Right forelimb (tissue), 1 donor: ENCODE measurements around the gene HEBP1.

Experiments used
- DNase-seq: peaks from one replicate; pipeline ENCODE4 v3.0.0-alpha.2; 2018

Gene HEBP1

DNA sequence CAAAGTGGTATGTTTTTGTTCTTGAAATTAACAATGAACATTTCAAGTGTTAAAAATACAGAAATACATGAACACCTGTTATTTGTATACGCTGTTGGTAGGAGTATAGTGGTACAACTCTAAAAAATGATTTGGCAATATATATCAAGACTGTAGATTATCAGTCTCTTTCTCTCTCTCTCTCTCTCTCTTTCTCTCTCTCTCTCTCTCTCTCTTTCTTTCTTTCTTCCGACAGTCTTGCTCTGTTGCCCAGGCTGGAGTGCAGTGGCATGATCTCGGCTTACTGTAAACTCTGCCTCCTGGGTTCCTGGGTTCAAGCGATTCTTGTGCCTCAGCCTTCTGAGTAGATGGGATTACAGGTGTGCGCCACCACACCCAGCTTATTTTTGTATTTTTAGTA, 12.6 kb downstream of the HEBP1 start:
- DNase-seq = no peak

DNA sequence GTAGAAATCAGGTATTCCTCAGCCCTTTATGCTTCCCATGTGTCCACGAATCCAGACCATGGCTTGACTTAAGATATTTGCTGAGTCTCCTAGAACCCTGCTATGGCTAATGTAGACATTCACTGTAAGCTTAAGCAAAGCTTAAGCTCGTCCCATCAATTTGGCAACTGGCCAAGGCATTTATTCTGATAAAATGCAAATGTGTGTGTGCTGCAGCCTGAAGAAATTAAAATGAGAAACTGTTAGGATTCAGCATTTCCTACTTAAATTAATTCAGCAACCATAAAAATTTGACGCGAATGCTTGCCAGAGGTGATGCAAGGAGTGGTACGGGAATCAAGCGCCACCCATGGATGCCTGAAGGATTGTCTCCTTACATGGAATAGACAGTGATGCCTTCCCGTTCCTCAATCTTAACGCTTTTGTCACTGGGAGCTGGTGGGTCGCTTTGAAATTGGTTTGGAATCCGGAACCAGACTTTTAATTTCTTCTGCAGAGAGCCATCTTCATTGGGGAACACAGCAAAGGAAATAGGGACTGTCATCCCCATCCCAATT, 13.2 kb downstream of the HEBP1 start:
- no peak for DNase-seq

- DNase-seq = no peak
Observed at GRCh38 chr12:12985817-12986408, 14.2 kb downstream of the HEBP1 start.

GRCh38 chr12:12984149-12984548, 15.9 kb downstream of the HEBP1 start:
- no peak for DNase-seq

DNA sequence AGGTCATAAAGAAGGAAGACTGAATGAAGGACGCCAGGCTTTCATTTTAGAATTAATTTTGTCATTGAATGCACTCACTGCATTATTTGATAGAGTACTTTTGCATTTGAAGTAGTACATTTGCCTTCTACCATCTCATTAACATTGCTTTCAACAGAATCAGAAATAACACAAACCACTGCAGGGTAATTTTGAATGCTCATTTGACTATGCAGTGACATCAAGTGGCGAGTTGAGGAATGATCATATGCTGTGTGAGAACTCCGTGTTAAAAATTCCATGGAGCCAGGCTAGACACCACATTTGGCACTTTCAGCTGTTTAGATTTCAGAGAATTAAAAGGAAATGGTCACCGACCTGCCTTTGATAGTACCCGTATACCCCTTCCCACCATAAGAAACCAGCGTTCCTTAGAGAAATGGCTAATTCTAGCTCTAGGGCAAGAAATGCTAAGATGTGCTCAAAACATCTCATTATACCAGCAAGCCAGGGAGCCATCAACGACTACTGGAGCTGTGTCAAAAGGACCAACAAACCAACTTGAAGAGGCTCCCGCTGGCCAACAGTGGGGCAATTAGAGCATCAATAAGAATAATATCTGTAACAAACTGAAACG, 16.5 kb downstream of the HEBP1 start:
- DNase-seq = no peak

- DNase-seq = no peak
Observed at GRCh38 chr12:12982331-12982730, 17.7 kb downstream of the HEBP1 start.

DNA sequence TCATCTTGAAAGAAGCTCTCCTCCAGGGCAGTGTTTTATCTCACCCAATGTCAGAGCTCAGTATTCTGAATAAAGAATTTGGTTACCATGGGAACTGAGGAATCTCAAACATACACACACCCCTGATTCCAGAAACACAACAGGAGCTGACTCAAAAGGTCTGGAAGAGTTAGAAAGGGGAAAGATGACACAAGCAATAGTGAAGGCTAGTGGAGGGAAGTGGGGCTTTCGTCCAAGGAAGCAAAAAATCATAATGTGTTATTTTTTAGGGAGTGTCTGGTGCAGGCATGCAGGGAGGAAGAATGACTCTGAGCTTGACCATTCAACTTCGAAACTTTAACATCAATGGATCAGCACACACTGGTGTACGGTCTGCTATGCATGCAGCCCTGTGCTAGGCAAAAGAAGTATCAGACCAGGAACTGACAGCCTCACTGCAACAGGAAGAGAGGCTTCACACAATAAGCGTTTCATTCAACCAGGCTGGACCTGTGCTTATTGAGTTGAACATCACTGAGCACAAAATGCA, 20.3 kb downstream of the HEBP1 start:
- no peak for DNase-seq

GRCh38 chr12:12979126-12979525, 20.9 kb downstream of the HEBP1 start:
- no peak for DNase-seq

DNA sequence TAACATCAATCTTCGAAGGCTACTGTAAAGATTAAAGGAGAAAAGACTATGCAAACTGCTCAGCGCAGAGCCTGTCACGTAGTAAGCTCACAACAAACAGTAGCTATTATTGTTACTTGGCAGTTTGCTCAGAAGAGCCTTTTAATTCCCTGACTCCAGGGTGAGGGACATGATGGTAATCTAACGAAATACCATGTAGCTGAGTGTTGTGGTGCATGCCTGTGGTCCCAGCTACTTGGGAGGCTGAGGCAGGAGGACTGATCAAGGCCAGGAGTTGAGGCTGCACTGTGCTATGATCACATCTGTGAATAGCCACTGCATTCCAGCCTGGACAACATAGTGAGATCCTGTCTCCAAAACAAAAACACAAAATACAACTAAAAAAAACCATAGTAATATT, 22.8 kb downstream of the HEBP1 start:
- DNase-seq = no peak

DNA sequence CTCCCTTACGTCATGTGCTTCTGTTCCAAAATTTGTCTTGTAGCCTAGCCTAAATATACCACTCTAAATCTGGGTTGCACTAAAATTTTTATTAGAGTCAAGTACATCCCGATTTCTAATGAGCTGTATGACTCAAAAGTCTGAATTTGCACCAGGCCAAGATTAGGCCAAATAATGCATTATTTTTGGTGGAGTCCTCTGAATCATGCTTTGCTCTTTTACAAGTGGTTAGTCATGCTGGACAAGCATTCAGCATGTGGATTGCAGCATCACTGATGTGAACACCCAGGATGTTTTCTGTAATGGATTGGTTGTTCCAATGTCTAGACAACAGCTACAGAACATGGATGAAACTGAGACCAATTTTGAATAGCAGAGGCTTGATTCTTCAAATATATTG, 23.7 kb downstream of the HEBP1 start:
- no peak for DNase-seq

DNA sequence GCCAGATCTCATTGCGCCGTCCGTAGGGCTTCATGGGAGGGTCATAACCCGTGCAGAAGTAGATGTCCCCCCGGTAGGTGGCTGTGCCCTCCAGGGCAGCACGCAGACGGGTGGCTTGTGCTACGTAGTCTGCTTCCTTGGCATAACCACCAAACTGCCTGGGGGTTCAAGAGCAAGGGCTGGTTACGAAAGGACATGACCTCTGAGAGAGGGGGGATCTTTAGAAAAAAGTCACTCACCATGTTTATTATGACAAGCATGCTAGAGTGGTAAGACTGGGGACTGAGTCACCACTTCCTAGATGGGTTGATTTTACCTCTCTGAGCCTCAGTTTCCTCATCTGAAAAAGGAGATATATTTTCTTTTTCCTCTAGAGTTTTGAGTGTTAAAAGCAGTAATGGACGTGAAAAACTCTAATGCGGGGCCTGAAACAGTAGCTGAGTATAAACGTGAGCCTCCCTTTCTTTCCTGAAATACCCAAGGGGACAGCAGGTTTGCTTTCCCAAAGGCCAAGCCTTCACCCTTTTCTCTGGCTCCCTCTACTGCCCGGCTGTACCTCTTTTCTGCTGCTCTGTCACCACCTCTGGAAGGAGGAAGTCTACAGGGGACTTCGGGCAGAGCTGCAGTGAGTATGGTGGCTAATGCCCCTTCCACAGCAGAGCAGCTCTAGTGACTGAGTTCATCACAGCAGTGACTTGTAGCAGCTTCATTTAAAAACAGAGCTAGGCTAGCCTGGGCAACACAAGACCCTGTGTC, 24.6 kb downstream of the HEBP1 start:
- DNase-seq = no peak

GRCh38 chr12:12974211-12974610, 25.9 kb downstream of the HEBP1 start:
- no peak for DNase-seq

DNA sequence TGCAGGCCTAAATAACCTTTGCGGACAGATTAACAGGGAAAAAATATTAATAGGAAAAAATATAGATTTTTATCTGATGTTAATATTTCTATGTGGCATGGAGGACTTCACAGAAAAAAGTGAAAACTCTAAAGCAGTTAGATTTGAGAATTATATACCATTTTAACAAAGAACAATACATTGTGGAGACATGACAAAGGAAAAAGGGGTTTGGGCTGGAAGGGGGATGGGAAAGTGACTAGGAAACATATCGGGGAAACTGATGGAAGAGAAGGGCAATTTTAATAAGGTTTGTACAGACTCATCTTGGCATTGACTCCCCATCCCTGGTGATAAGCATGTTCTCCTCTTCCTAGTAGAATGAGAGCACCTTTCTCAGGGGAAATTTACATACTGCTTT, 27.0 kb downstream of the HEBP1 start:
- no peak for DNase-seq

DNA sequence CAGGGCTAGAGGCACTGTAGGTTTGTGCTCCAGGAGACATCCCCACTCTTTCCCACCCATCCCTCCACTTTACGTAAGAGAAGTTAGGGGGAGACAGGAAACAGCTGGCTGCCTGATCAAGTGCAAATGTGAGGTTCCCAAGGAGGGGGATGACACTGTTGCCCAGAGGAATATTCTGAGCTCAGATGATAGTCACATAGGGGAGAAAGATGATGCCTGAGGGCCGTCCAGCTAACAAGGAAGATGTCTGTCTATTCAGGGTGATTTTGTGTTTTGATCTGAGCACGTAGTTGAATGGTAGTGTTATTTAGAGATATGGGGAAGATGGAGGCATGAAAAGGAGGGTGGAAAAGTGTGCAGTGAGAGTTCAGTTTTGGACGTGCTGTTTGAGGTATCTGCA, 34.2 kb downstream of the HEBP1 start:
- no peak for DNase-seq

DNA sequence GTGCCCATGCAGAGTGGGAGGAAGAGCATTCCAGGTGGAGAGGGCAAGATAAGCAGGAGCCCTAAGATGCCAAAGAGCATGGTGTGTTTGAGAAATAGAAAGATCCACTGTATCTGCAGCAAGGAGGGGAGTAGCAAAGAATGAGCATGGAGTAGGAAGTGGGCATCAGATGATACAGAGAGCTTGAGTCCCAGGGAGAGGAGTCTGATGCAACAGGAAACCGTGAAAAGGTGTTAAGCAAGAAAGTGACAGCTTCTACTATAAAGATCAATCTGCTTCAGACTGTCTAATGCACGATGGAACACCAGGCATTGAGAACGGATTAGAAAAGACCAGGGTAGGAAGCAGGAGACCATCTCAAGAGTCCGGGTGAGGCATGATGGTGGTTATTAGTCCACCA, 35.8 kb downstream of the HEBP1 start:
- DNase-seq = no peak

DNA sequence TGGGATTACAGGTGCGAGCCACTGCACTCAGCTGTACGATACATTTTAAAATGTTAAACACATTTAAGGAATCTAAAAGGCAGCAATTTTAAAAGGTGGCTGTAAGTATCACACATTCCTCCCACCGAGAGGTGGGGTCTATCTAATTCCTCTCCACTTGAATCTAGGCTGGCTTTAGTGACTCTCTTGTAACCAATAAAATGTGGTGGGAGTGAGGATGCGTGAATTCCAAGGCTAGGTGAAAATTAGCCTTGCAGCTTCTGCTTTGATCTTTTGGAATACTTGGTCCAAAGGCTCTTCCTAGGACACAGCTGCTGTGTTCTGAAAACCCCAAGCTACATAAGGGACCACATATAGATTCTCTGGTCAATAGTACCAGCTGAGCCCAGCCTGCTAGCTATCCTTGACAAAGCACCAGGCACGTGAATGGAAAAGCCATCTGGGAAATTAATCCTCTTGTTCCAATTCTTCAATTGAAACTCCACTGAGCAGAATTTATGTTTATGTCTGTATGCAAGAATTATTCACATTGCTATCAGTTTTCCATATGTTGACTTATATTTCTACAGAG, 39.3 kb downstream of the HEBP1 start:
- DNase-seq = no peak

GRCh38 chr12:12958886-12959285, 41.2 kb downstream of the HEBP1 start:
- no peak for DNase-seq

GRCh38 chr12:12954878-12955625, 45.0 kb downstream of the HEBP1 start:
- DNase-seq = no peak

DNA sequence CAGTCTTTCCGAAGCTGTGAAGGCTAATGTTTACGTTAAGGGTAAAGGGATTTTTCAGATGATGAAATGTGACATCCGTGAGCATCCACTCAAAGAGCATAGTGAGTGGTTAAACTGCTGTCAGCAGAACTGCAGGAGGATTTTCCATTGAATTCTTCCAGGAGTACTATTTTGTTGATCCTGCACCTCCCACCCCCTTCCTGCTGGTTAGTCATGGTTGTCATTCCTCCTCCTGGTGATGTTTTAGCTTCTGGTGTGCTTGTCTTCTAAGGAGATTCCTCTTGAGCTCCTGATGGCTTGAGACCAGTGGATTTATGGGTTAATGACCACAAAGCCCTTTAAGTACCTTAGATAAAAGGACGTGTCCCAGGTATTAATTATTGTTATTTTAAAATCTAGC, 45.7 kb downstream of the HEBP1 start:
- DNase-seq = no peak

- DNase-seq = no peak
Observed at GRCh38 chr12:12952036-12952435, 48.0 kb downstream of the HEBP1 start, which contains the start of gene GPRC5D. GPRC5D (minus strand) TSS chr12:12952170; CDS start chr12:12950384, 1,786 bp downstream.

DNA sequence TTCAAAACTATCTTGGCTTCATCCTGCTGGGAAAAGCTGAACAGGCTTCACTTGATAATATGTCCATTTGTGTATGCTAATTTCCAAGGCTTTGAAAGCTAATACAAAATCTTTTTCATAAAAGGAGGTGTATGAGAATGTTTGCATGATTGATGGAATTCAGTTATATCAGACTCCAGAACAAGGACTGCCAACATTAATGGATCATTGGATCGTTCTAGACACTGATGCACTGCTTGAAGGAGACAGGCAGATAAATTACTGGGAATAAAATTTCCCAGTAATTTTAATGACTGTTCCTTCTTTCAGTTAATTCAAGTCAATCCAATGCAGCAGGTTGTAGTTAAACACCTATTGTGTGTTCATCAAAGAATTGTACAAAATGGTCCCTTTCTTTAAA, 48.6 kb downstream of the HEBP1 start:
- no peak for DNase-seq

GRCh38 chr12:12947902-12948301, 52.2 kb downstream of the HEBP1 start:
- DNase-seq = no peak
